NT2/D1 (cell line): ENCODE data around the gene AXIN1.

Experiments
- DNase-seq: peaks from one replicate; pipeline ENCODE4 v3.0.0-alpha.2; 2011; ENCODE audit warnings: low read depth, low spot score
- H3K27me3 ChIP-seq: 2 replicates; pipeline ENCODE4 v1.6.0; 2011; ENCODE audit warnings: mild to moderate bottlenecking; ENCODE audit not compliant: insufficient read length, insufficient read depth
- H3K36me3 ChIP-seq: 2 replicates; pipeline ENCODE4 v1.6.1; 2011; ENCODE audit warnings: mild to moderate bottlenecking, low read length, mixed read lengths; ENCODE audit not compliant: insufficient read depth, insufficient read length
- H3K4me1 ChIP-seq: 2 replicates; pipeline ENCODE4 v1.5.1; 2011; ENCODE audit not compliant: insufficient read depth, insufficient read length
- H3K4me3 ChIP-seq: 2 replicates; pipeline ENCODE4 v1.5.1; 2011; ENCODE audit warnings: low read depth; ENCODE audit not compliant: insufficient read length
- H3K9ac ChIP-seq: 2 replicates; pipeline ENCODE4 v1.6.0; 2011; ENCODE audit warnings: low read depth; ENCODE audit not compliant: insufficient read length
- H3K9me3 ChIP-seq: 2 replicates; pipeline ENCODE4 v1.5.1; 2011; ENCODE audit warnings: mild to moderate bottlenecking, low read length; ENCODE audit not compliant: insufficient read depth
- SUZ12 ChIP-seq: IDR thresholded peaks from 2 replicates; pipeline ENCODE4 v1.6.1; 2011; ENCODE audit not compliant: insufficient read length, insufficient read depth; ENCODE audit errors: extremely low read depth
- YY1 ChIP-seq: IDR thresholded peaks from 2 replicates; pipeline ENCODE4 v1.6.1; 2011; ENCODE audit not compliant: insufficient read length, insufficient read depth
- ZNF274 ChIP-seq: IDR thresholded peaks from 2 replicates; pipeline ENCODE4 v1.6.1; 2011; ENCODE audit warnings: mild to moderate bottlenecking, low read depth, low read length

Gene AXIN1

GRCh38 chr16:374616-374926 is 22.0 kb upstream of the AXIN1 start:
- H3K9me3 ChIP-seq = no peaks in the 10 kb centered on the region
- no peak overlapping the region for H3K4me3 ChIP-seq
- no peak for TF ChIP-seq YY1
- TF ChIP-seq SUZ12 = no peak
- TF ChIP-seq ZNF274 = no peak
- no peak overlapping the region for H3K9ac ChIP-seq
- peaks cover 19% of the 10 kb centered on the region for H3K4me1 ChIP-seq
- peaks cover 66% of the 10 kb centered on the region for H3K36me3 ChIP-seq
- no peaks in the 10 kb centered on the region for H3K27me3 ChIP-seq
- DNase-seq = no peak

GRCh38 chr16:373848-374615 is 21.5 kb upstream of the AXIN1 start:
- Histone ChIP-seq H3K27me3 (no peaks in the 10 kb centered on the region), H3K4me3 (no peak overlapping the region), H3K36me3 (peaks cover 71% of the 10 kb centered on the region), H3K9me3 (no peaks in the 10 kb centered on the region), H3K9ac (no peak overlapping the region), H3K4me1 (peaks cover 19% of the 10 kb centered on the region)
- DNase-seq = no peak
- no peak for TF ChIP-seq ZNF274
- TF ChIP-seq SUZ12 = no peak

- no peaks in the 10 kb centered on the region for H3K9me3 ChIP-seq
- no peak for DNase-seq
- H3K9ac ChIP-seq = no peak overlapping the region
- H3K4me3 ChIP-seq = no peak overlapping the region
- peaks cover 15% of the 10 kb centered on the region for H3K4me1 ChIP-seq
- no peaks in the 10 kb centered on the region for H3K27me3 ChIP-seq
- TF ChIP-seq SUZ12 (no peak), ZNF274 (no peak), YY1 (no peak)
- H3K36me3 ChIP-seq = peaks cover 81% of the 10 kb centered on the region
These were observed 20.6 kb upstream of the AXIN1 start for GRCh38 chr16:373020-373598.

- DNase-seq = no peak
- H3K9me3 ChIP-seq = no peaks in the 10 kb centered on the region
- peaks cover 87% of the 10 kb centered on the region for H3K36me3 ChIP-seq
- TF ChIP-seq ZNF274 (no peak), YY1 (no peak)
- H3K4me3 ChIP-seq = no peak overlapping the region
- no peak overlapping the region for H3K9ac ChIP-seq
- H3K4me1 ChIP-seq = peaks cover 15% of the 10 kb centered on the region
- H3K27me3 ChIP-seq = no peaks in the 10 kb centered on the region
These were observed 19.9 kb upstream of the AXIN1 start for GRCh38 chr16:372302-372983.

- Histone ChIP-seq H3K4me3 (no peak overlapping the region), H3K36me3 (peaks cover 87% of the 10 kb centered on the region)
These were observed 19.2 kb upstream of the AXIN1 start for GRCh38 chr16:371515-372301.

GRCh38 chr16:370979-371514 is 18.5 kb upstream of the AXIN1 start:
- Histone ChIP-seq H3K9ac (peak overlapping the region; percentile 43), H3K9me3 (no peaks in the 10 kb centered on the region), H3K36me3 (peaks cover 87% of the 10 kb centered on the region), H3K4me1 (peaks cover 15% of the 10 kb centered on the region), H3K4me3 (no peak overlapping the region), H3K27me3 (no peaks in the 10 kb centered on the region)
- TF ChIP-seq YY1 (no peak), SUZ12 (no peak)
- DNase-seq = no peak

More at GRCh38 chr16:371515-372301, 19.2 kb upstream of the AXIN1 start:
- DNase-seq = no peak
- Histone ChIP-seq H3K9ac (peak overlapping the region; percentile 43), H3K4me1 (peaks cover 15% of the 10 kb centered on the region), H3K9me3 (no peaks in the 10 kb centered on the region), H3K27me3 (no peaks in the 10 kb centered on the region)
- TF ChIP-seq ZNF274 (no peak), YY1 (no peak), SUZ12 (no peak)

- no peaks in the 10 kb centered on the region for H3K27me3 ChIP-seq
- H3K4me3 ChIP-seq = peak within 1 kb of the TSS; percentile 51
- peak; percentile 94 for DNase-seq
- TF ChIP-seq SUZ12 = no peak
- peaks cover 15% of the 10 kb centered on the region for H3K4me1 ChIP-seq
- no peaks in the 10 kb centered on the region for H3K9me3 ChIP-seq
- H3K9ac ChIP-seq = peak within 1 kb of the TSS; percentile 88
- H3K36me3 ChIP-seq = peaks cover 85% of the 10 kb centered on the region
These were observed 17.9 kb upstream of the AXIN1 start, which contains the start of gene MRPL28 for GRCh38 chr16:370443-370842. Gene MRPL28 (minus strand): TSS chr16:370538. CDS start chr16:370218, 320 bp downstream.
